ENCODE measurements around the gene STEAP1B. TPM values are rescaled to one million over a fixed set of nuclear protein-coding genes. Genes with fewer than 3 reads are reported as not detected.

STEAP1B gene
- total RNA-seq, 1 donor from 2014 or later = 9.5 TPM

- Mint-ChIP-seq H3K27ac (ENCODE audit: unreplicated experiment) (no peak overlapping the region), H3K36me3 (ENCODE audit: low read depth) (no peaks in the 10 kb centered on the region), H3K4me3 (no peak overlapping the region), H3K4me1 (peaks cover 5% of the 10 kb centered on the region), H3K9me3 (peaks cover 2% of the 10 kb centered on the region), H3K27me3 (ENCODE audit: low read depth) (no peaks in the 10 kb centered on the region)
- TF ChIP-seq CTCF (conservative IDR thresholded peaks at IDR 0.05) = no peak
- no peak for DNase-seq (ENCODE audit: low read depth, low spot score)
Observed at GRCh38 chr7:22375359-22376048, 124.5 kb downstream of the STEAP1B start.

GRCh38 chr7:22373911-22374310, 126.1 kb downstream of the STEAP1B start:
- H3K4me1 Mint-ChIP-seq = peaks cover 5% of the 10 kb centered on the region
- TF ChIP-seq CTCF (conservative IDR thresholded peaks at IDR 0.05) = no peak
- no peaks in the 10 kb centered on the region for H3K36me3 Mint-ChIP-seq (ENCODE audit: low read depth)
- no peak overlapping the region for H3K27ac Mint-ChIP-seq (ENCODE audit: unreplicated experiment)
- H3K9me3 Mint-ChIP-seq = no peaks in the 10 kb centered on the region
- no peaks in the 10 kb centered on the region for H3K27me3 Mint-ChIP-seq (ENCODE audit: low read depth)
- DNase-seq (ENCODE audit: low read depth, low spot score) = no peak
- H3K4me3 Mint-ChIP-seq = no peak overlapping the region

GRCh38 chr7:22373388-22373787, 126.6 kb downstream of the STEAP1B start:
- Mint-ChIP-seq H3K36me3 (ENCODE audit: low read depth) (no peaks in the 10 kb centered on the region), H3K27me3 (ENCODE audit: low read depth) (no peaks in the 10 kb centered on the region), H3K4me1 (peaks cover 5% of the 10 kb centered on the region), H3K4me3 (no peak overlapping the region), H3K9me3 (no peaks in the 10 kb centered on the region), H3K27ac (ENCODE audit: unreplicated experiment) (no peak overlapping the region)
- TF ChIP-seq CTCF (conservative IDR thresholded peaks at IDR 0.05) = no peak
- no peak for DNase-seq (ENCODE audit: low read depth, low spot score)

- Mint-ChIP-seq H3K4me3 (no peak overlapping the region), H3K4me1 (peaks cover 4% of the 10 kb centered on the region), H3K36me3 (ENCODE audit: low read depth) (no peaks in the 10 kb centered on the region), H3K9me3 (no peaks in the 10 kb centered on the region), H3K27me3 (ENCODE audit: low read depth) (no peaks in the 10 kb centered on the region), H3K27ac (ENCODE audit: unreplicated experiment) (no peak overlapping the region)
- DNase-seq (ENCODE audit: low read depth, low spot score) = no peak
- no peak for TF ChIP-seq CTCF (conservative IDR thresholded peaks at IDR 0.05)
Observed at GRCh38 chr7:22372863-22373262, 127.1 kb downstream of the STEAP1B start.

- no peak for DNase-seq (ENCODE audit: low read depth, low spot score)
- Mint-ChIP-seq H3K36me3 (ENCODE audit: low read depth) (no peaks in the 10 kb centered on the region), H3K9me3 (no peaks in the 10 kb centered on the region)
Observed at GRCh38 chr7:22371878-22372277, 128.1 kb downstream of the STEAP1B start.

More at GRCh38 chr7:22371878-22372277, 128.1 kb downstream of the STEAP1B start:
- Mint-ChIP-seq H3K4me3 (no peak overlapping the region), H3K4me1 (no peaks in the 10 kb centered on the region), H3K27ac (ENCODE audit: unreplicated experiment) (no peak overlapping the region), H3K27me3 (ENCODE audit: low read depth) (no peaks in the 10 kb centered on the region)
- TF ChIP-seq CTCF (conservative IDR thresholded peaks at IDR 0.05) = no peak

Other genes starting within 250 kb of the STEAP1B start
- gene RAPGEF5, start 143.0 kb downstream of the STEAP1B start, total RNA-seq = 5.4 and 6.0 TPM in 2 replicates
- gene IL6, start 227.0 kb upstream of the STEAP1B start, total RNA-seq = not detected in 2 replicates

Data from neural crest cell (in vitro differentiated cells).